Stimulated activated CD4-positive, alpha-beta T cell treated with anti-CD3 and anti-CD28 coated beads, TNF-alpha, amount 100 ng/mL, for 4 hours (primary cell): ENCODE measurements around the gene IGLON5.

ENCODE experiments used
- DNase-seq, 3 experiments: peaks; one replicate each; pipeline ENCODE4 v3.0.0-alpha.2; 2020; ENCODE audit warnings: low read depth in 3 of 3

IGLON5 gene

GRCh38 chr19:51317968-51318367, 6.5 kb downstream of the IGLON5 start:
- DNase-seq, result no peak

GRCh38 chr19:51318687-51319648, 7.5 kb downstream of the IGLON5 start:
- DNase-seq, result no peak

GRCh38 chr19:51319649-51320279, 8.3 kb downstream of the IGLON5 start:
- no peak for DNase-seq

- DNase-seq, result no peak
These were observed 8.8 kb downstream of the IGLON5 start for GRCh38 chr19:51320280-51320657.

GRCh38 chr19:51321799-51322198, 10.4 kb downstream of the IGLON5 start:
- DNase-seq, result no peak

- no peak for DNase-seq
These were observed 12.2 kb downstream of the IGLON5 start for GRCh38 chr19:51323481-51324166.

- no peak for DNase-seq
These were observed 12.7 kb downstream of the IGLON5 start for GRCh38 chr19:51324167-51324481.

GRCh38 chr19:51325161-51325976, 13.9 kb downstream of the IGLON5 start:
- no peak for DNase-seq

- no peak for DNase-seq
These were observed 15.0 kb downstream of the IGLON5 start for GRCh38 chr19:51326216-51327065.

GRCh38 chr19:51327066-51328001, 15.9 kb downstream of the IGLON5 start:
- DNase-seq, result no peak

GRCh38 chr19:51329411-51329810, 18.0 kb downstream of the IGLON5 start:
- no peak for DNase-seq

- no peak for DNase-seq
These were observed 18.9 kb downstream of the IGLON5 start for GRCh38 chr19:51330366-51330765.

- no peak for DNase-seq
These were observed 19.7 kb downstream of the IGLON5 start for GRCh38 chr19:51331193-51331592.

GRCh38 chr19:51331716-51332115, 20.3 kb downstream of the IGLON5 start:
- DNase-seq, result no peak

GRCh38 chr19:51333836-51334460, 22.5 kb downstream of the IGLON5 start:
- DNase-seq, result no peak

GRCh38 chr19:51337141-51337860, 25.9 kb downstream of the IGLON5 start:
- DNase-seq, result no peak

- DNase-seq, result no peak
These were observed 26.6 kb downstream of the IGLON5 start for GRCh38 chr19:51337861-51338562.
